ENCODE data around the gene KRT75.

The KRT75 gene

GRCh38 chr12:52389313-52390207 lies 44.6 kb downstream of the KRT75 start:
- no peak for DNase-seq (ENCODE audit: insufficient read length, low spot score)
- TF ChIP-seq SPI1 (IDR thresholded peaks at IDR 0.05; ENCODE audit: low read depth, low read length) (no peak), POLR2A (IDR thresholded peaks at IDR 0.05; ENCODE audit: low read depth, low read length) (no peak), TAF1 (IDR thresholded peaks at IDR 0.05; ENCODE audit: low read depth, low read length) (no peak), PAX5 (IDR thresholded peaks at IDR 0.05; ENCODE audit: insufficient read depth, low read length, severe bottlenecking) (no peak)
- FAIRE-seq: no peak

- DNase-seq (ENCODE audit: insufficient read length, low spot score): no peak
- TF ChIP-seq POLR2A (IDR thresholded peaks at IDR 0.05; ENCODE audit: low read depth, low read length) (no peak), SPI1 (IDR thresholded peaks at IDR 0.05; ENCODE audit: low read depth, low read length) (no peak), TAF1 (IDR thresholded peaks at IDR 0.05; ENCODE audit: low read depth, low read length) (no peak), PAX5 (IDR thresholded peaks at IDR 0.05; ENCODE audit: insufficient read depth, low read length, severe bottlenecking) (no peak), POU2F2 (IDR thresholded peaks at IDR 0.05; ENCODE audit: low read depth, low read length) (no peak), POLR2AphosphoS5 (IDR thresholded peaks at IDR 0.05; ENCODE audit: low read depth, low read length) (no peak)
- no peak for FAIRE-seq
Measured at GRCh38 chr12:52387859-52388258, 46.3 kb downstream of the KRT75 start.

- no peak for DNase-seq (ENCODE audit: insufficient read length, low spot score)
- TF ChIP-seq POLR2AphosphoS5 (IDR thresholded peaks at IDR 0.05; ENCODE audit: low read depth, low read length): no peak
- no peak for TF ChIP-seq SPI1 (IDR thresholded peaks at IDR 0.05; ENCODE audit: low read depth, low read length)
- TF ChIP-seq POLR2A (IDR thresholded peaks at IDR 0.05; ENCODE audit: low read depth, low read length): no peak
- no peak for TF ChIP-seq PAX5 (IDR thresholded peaks at IDR 0.05; ENCODE audit: insufficient read depth, low read length, severe bottlenecking)
- no peak for TF ChIP-seq TAF1 (IDR thresholded peaks at IDR 0.05; ENCODE audit: low read depth, low read length)
- TF ChIP-seq POU2F2 (IDR thresholded peaks at IDR 0.05; ENCODE audit: low read depth, low read length): no peak
- FAIRE-seq: no peak
Measured at GRCh38 chr12:52385226-52385702, 48.9 kb downstream of the KRT75 start, which contains the start of gene KRT84. TSS of gene KRT84 (minus strand) at chr12:52385652. CDS start at chr12:52385585, 67 bp downstream.

- TF ChIP-seq POLR2AphosphoS5 (IDR thresholded peaks at IDR 0.05; ENCODE audit: low read depth, low read length) (no peak), POLR2A (IDR thresholded peaks at IDR 0.05; ENCODE audit: low read depth, low read length) (no peak), SPI1 (IDR thresholded peaks at IDR 0.05; ENCODE audit: low read depth, low read length) (no peak), TAF1 (IDR thresholded peaks at IDR 0.05; ENCODE audit: low read depth, low read length) (no peak), POU2F2 (IDR thresholded peaks at IDR 0.05; ENCODE audit: low read depth, low read length) (no peak), PAX5 (IDR thresholded peaks at IDR 0.05; ENCODE audit: insufficient read depth, low read length, severe bottlenecking) (no peak)
- FAIRE-seq (no peak), DNase-seq (ENCODE audit: insufficient read length, low spot score) (no peak)
Measured at GRCh38 chr12:52383331-52383730, 50.8 kb downstream of the KRT75 start.

GRCh38 chr12:52382854-52383253 lies 51.3 kb downstream of the KRT75 start:
- TF ChIP-seq POLR2A (IDR thresholded peaks at IDR 0.05; ENCODE audit: low read depth, low read length): no peak
- peak; percentile 80 for TF ChIP-seq SPI1 (IDR thresholded peaks at IDR 0.05; ENCODE audit: low read depth, low read length)
- no peak for DNase-seq (ENCODE audit: insufficient read length, low spot score)
- FAIRE-seq: no peak

GRCh38 chr12:52381206-52381605 lies 53.0 kb downstream of the KRT75 start:
- no peak for TF ChIP-seq SPI1 (IDR thresholded peaks at IDR 0.05; ENCODE audit: low read depth, low read length)
- no peak for TF ChIP-seq POLR2A (IDR thresholded peaks at IDR 0.05; ENCODE audit: low read depth, low read length)
- no peak for TF ChIP-seq POU2F2 (IDR thresholded peaks at IDR 0.05; ENCODE audit: low read depth, low read length)
- TF ChIP-seq POLR2AphosphoS5 (IDR thresholded peaks at IDR 0.05; ENCODE audit: low read depth, low read length): no peak
- TF ChIP-seq TAF1 (IDR thresholded peaks at IDR 0.05; ENCODE audit: low read depth, low read length): no peak
- no peak for TF ChIP-seq PAX5 (IDR thresholded peaks at IDR 0.05; ENCODE audit: insufficient read depth, low read length, severe bottlenecking)
- FAIRE-seq (no peak), DNase-seq (ENCODE audit: insufficient read length, low spot score) (no peak)

- TF ChIP-seq POLR2AphosphoS5 (IDR thresholded peaks at IDR 0.05; ENCODE audit: low read depth, low read length) (no peak), POLR2A (IDR thresholded peaks at IDR 0.05; ENCODE audit: low read depth, low read length) (no peak), SPI1 (IDR thresholded peaks at IDR 0.05; ENCODE audit: low read depth, low read length) (no peak), PAX5 (IDR thresholded peaks at IDR 0.05; ENCODE audit: insufficient read depth, low read length, severe bottlenecking) (no peak), POU2F2 (IDR thresholded peaks at IDR 0.05; ENCODE audit: low read depth, low read length) (no peak), TAF1 (IDR thresholded peaks at IDR 0.05; ENCODE audit: low read depth, low read length) (no peak)
- no peak for FAIRE-seq
- no peak for DNase-seq (ENCODE audit: insufficient read length, low spot score)
Measured at GRCh38 chr12:52380271-52380694, 53.9 kb downstream of the KRT75 start.

GRCh38 chr12:52379536-52379935 lies 54.6 kb downstream of the KRT75 start:
- no peak for DNase-seq (ENCODE audit: insufficient read length, low spot score)
- no peak for FAIRE-seq
- no peak for TF ChIP-seq POLR2AphosphoS5 (IDR thresholded peaks at IDR 0.05; ENCODE audit: low read depth, low read length)

- no peak for TF ChIP-seq SPI1 (IDR thresholded peaks at IDR 0.05; ENCODE audit: low read depth, low read length)
- TF ChIP-seq POU2F2 (IDR thresholded peaks at IDR 0.05; ENCODE audit: low read depth, low read length): no peak
- no peak for TF ChIP-seq PAX5 (IDR thresholded peaks at IDR 0.05; ENCODE audit: insufficient read depth, low read length, severe bottlenecking)
- no peak for TF ChIP-seq POLR2AphosphoS5 (IDR thresholded peaks at IDR 0.05; ENCODE audit: low read depth, low read length)
- no peak for TF ChIP-seq POLR2A (IDR thresholded peaks at IDR 0.05; ENCODE audit: low read depth, low read length)
- FAIRE-seq (no peak), DNase-seq (ENCODE audit: insufficient read length, low spot score) (no peak)
Measured at GRCh38 chr12:52378091-52378490, 56.1 kb downstream of the KRT75 start.

- FAIRE-seq (no peak), DNase-seq (ENCODE audit: insufficient read length, low spot score) (no peak)
- no peak for TF ChIP-seq POLR2A (IDR thresholded peaks at IDR 0.05; ENCODE audit: low read depth, low read length)
- TF ChIP-seq POLR2AphosphoS5 (IDR thresholded peaks at IDR 0.05; ENCODE audit: low read depth, low read length): no peak
- no peak for TF ChIP-seq POU2F2 (IDR thresholded peaks at IDR 0.05; ENCODE audit: low read depth, low read length)
- no peak for TF ChIP-seq SPI1 (IDR thresholded peaks at IDR 0.05; ENCODE audit: low read depth, low read length)
- no peak for TF ChIP-seq PAX5 (IDR thresholded peaks at IDR 0.05; ENCODE audit: insufficient read depth, low read length, severe bottlenecking)
- no peak for TF ChIP-seq TAF1 (IDR thresholded peaks at IDR 0.05; ENCODE audit: low read depth, low read length)
Measured at GRCh38 chr12:52377266-52377665, 56.9 kb downstream of the KRT75 start.

Data from GM12891 (cell line).